K562 (cell line): Measurements from ENCODE around the gene FEN1. TPM values are rescaled to one million over a fixed set of nuclear protein-coding genes. Genes with fewer than 3 reads are reported as not detected.

Source experiments
- CHD2 ChIP-seq: IDR thresholded peaks from 2 replicates; pipeline ENCODE4 v1.6.1; 2011; ENCODE audit warnings: low read depth, low read length
- CTCF ChIP-seq, 3 experiments: IDR thresholded peaks in 2 of 3; conservative IDR thresholded peaks in 1 of 3; 2 replicates each; pipeline ENCODE4 v1.5.1; 2011 to 2012; ENCODE audit warnings: low read length in 3 of 3, mild to moderate bottlenecking in 3 of 3, control low read depth in 2 of 3, improper control_type of control experiment in 1 of 3, inconsistent platforms in 1 of 3, low read depth in 1 of 3, mixed read lengths in 1 of 3, moderate library complexity in 1 of 3; ENCODE audit not compliant: insufficient read depth in 2 of 3
- ETV6 ChIP-seq, 3 experiments: fragments of 150-350 bp in 1 of 3; sonication (generic) in 1 of 3; formaldehyde crosslinking in 1 of 3; IDR thresholded peaks; 2 replicates each; pipeline versions ENCODE4 v1.6.1 to v1.8.0; 2014 to 2022; ENCODE audit warnings: borderline replicate concordance in 2 of 3, low read depth in 2 of 3, antibody characterized with exemption in 1 of 3, low read length in 1 of 3, mild to moderate bottlenecking in 1 of 3, missing genetic modification reagents in 1 of 3
- FOXK2 ChIP-seq, 2 experiments: fragments of 450-650 bp; IDR thresholded peaks in 1 of 2; conservative IDR thresholded peaks in 1 of 2; 2 replicates each; pipeline ENCODE4 v1.6.1; 2016; ENCODE audit warnings: low read depth in 2 of 2, mild to moderate bottlenecking in 1 of 2
- ILF3 ChIP-seq: fragments of 450-650 bp; IDR thresholded peaks from 2 replicates; pipeline ENCODE4 v1.6.1; 2018; ENCODE audit warnings: antibody characterized with exemption, mild to moderate bottlenecking, moderate library complexity, borderline replicate concordance
- NFRKB ChIP-seq: fragments of 450-650 bp; IDR thresholded peaks from 2 replicates; pipeline ENCODE4 v1.6.1; 2016; ENCODE audit warnings: low read depth
- POLR2B ChIP-seq: fragments of 450-650 bp; IDR thresholded peaks from 2 replicates; pipeline ENCODE4 v1.6.1; 2018; ENCODE audit warnings: low read depth; ENCODE audit not compliant: partially characterized antibody
- POLR3G ChIP-seq: IDR thresholded peaks from 2 replicates; pipeline ENCODE4 v1.6.1; 2011; ENCODE audit not compliant: insufficient read length, insufficient replicate concordance; ENCODE audit errors: extremely low read depth
- RNF2 ChIP-seq: sonication (generic); IDR thresholded peaks from 2 replicates; pipeline ENCODE4 v1.6.1; 2016
- SOX6 ChIP-seq: fragments of 450-650 bp; IDR thresholded peaks from 2 replicates; pipeline ENCODE4 v1.6.1; 2014; ENCODE audit warnings: mild to moderate bottlenecking
- TARDBP ChIP-seq: fragments of 450-650 bp; IDR thresholded peaks from 2 replicates; pipeline ENCODE4 v1.6.1; 2016
- TCF15 ChIP-seq: fragments of 250-450 bp; sonication (Bioruptor Pico); IDR thresholded peaks from 2 replicates; pipeline ENCODE4 v1.8.0; 2022; ENCODE audit warnings: moderate library complexity, mild to moderate bottlenecking, inconsistent platforms
- TOE1 ChIP-seq, 2 experiments: fragments of 450-650 bp in 1 of 2; sonication (generic) in 1 of 2; formaldehyde crosslinking in 1 of 2; IDR thresholded peaks; 2 replicates each; pipeline versions ENCODE4 v1.7.1 to v1.8.0; 2016 to 2022; ENCODE audit warnings: borderline replicate concordance in 2 of 2, mild to moderate bottlenecking in 2 of 2, antibody characterized with exemption in 1 of 2, inconsistent platforms in 1 of 2, low read depth in 1 of 2, missing genetic modification reagents in 1 of 2, moderate library complexity in 1 of 2
- VEZF1 ChIP-seq: fragments of 200-800 bp; sonication (Bioruptor generic); IDR thresholded peaks from 2 replicates; pipeline ENCODE4 v1.6.1; 2017; ENCODE audit warnings: missing genetic modification characterization, missing compliant biosample characterization
- XRCC5 ChIP-seq: fragments of 200-400 bp; formaldehyde crosslinking; IDR thresholded peaks from 2 replicates; pipeline ENCODE4 v1.6.1; 2017; ENCODE audit warnings: low read depth, mild to moderate bottlenecking, low read length
- YBX1 ChIP-seq: fragments of 450-650 bp; IDR thresholded peaks from 2 replicates; pipeline ENCODE4 v1.7.1; 2016; ENCODE audit warnings: mild to moderate bottlenecking
- ZBTB49 ChIP-seq: sonication (generic); formaldehyde crosslinking; IDR thresholded peaks from 2 replicates; pipeline ENCODE4 v1.8.0; 2022; ENCODE audit warnings: missing genetic modification reagents, mild to moderate bottlenecking, borderline replicate concordance
- ZKSCAN1 ChIP-seq: fragments of 150-350 bp; IDR thresholded peaks from 2 replicates; pipeline ENCODE4 v1.6.1; 2016; ENCODE audit warnings: low read depth, low read length
- ZNF384 ChIP-seq: IDR thresholded peaks from 2 replicates; pipeline ENCODE4 v1.6.1; 2012; ENCODE audit warnings: low read depth, low read length, improper control_type of control experiment
- ZNF445 ChIP-seq: fragments of 250-450 bp; sonication (Bioruptor Pico); IDR thresholded peaks from 2 replicates; pipeline ENCODE4 v1.4.0; 2020; ENCODE audit warnings: low read depth, mild to moderate bottlenecking, moderate library complexity
- ZNF780A ChIP-seq: fragments of 250-450 bp; sonication (Bioruptor Pico); IDR thresholded peaks from 2 replicates; pipeline ENCODE4 v1.5.0; 2021; ENCODE audit warnings: mild to moderate bottlenecking
- polyA plus RNA-seq, 8 experiments: library from polyadenylated mRNA; depleted of rRNA in 4 of 8; stranded (reverse) in 5 of 8; unstranded in 3 of 8; fragments of >200 nt; fragmentation: Nextera tagmentation in 2 of 8; fragmentation: Illumina TruSeq in 1 of 8; extraction: Ambion mirVana in 2 of 8; extraction: Trizol in 1 of 8; gene quantifications; 2 replicates each; pipeline versions ENCODE4 v1.2.1 to v1.2.3, GENCODE V29; 2011 to 2014; ENCODE audit warnings: inconsistent platforms in 1 of 8, missing spikeins in 1 of 8
- total RNA-seq, 7 experiments: library from RNA; depleted of rRNA in 6 of 7; stranded (reverse); fragments of >200 nt in 6 of 7; fragmentation: Illumina TruSeq in 2 of 7; extraction: Trizol in 2 of 7; gene quantifications; 2 replicates each; pipeline versions ENCODE4 v1.2.1 to v1.2.3, GENCODE V29; 2011 to 2021; ENCODE audit warnings: low replicate concordance in 1 of 7

FEN1 gene
- total and polyA plus RNA-seq, 9 of the 15 experiments (the other 6 are each of a cell fraction or from before 2014, with no cell fraction given): 58.1 to 156 (median 137) TPM

GRCh38 chr11:61816736-61817455, 24.2 kb downstream of the FEN1 start, which contains the start of gene FADS1 (continued):
- peak; percentile 60 for TF ChIP-seq RNF2
- no peak for TF ChIP-seq ZBTB49
- 0 out of 4 replicates have a peak, but pooled peaks of 1 of the 2 experiments have one; percentile 48 for TF ChIP-seq ETV6 (IDR thresholded peaks at IDR 0.05; ENCODE audit: borderline replicate concordance in 1 of 2, low read depth in 2 of 2, low read length in 1 of 2)
- TF ChIP-seq ETV6 (CRISPR knock-in tag; IDR thresholded peaks at IDR 0.05; ENCODE audit: borderline replicate concordance): no peak
- 0 out of 2 replicates have a peak, but pooled peaks have one; percentile 70 for TF ChIP-seq NFRKB
- peak; percentile 50; the same call in 1 of the 2 replicates for TF ChIP-seq SOX6
- TF ChIP-seq TARDBP: no peak
- TF ChIP-seq ZNF384: peak; percentile 29; the same call in 1 of the 2 replicates
- TF ChIP-seq ILF3: peak; percentile 50; the same call in 1 of the 2 replicates
- no peak for TF ChIP-seq ZNF445 (CRISPR knock-in tag)
- TF ChIP-seq FOXK2 (conservative IDR thresholded peaks at IDR 0.05 in 1 of 2, IDR thresholded peaks at IDR 0.05 in 1 of 2; ENCODE audit: low read depth in 2 of 2): no peak
- TF ChIP-seq POLR3G: no peak
- no peak for TF ChIP-seq POLR2B
- peak; percentile 82 for TF ChIP-seq VEZF1 (CRISPR knock-in tag)
- TF ChIP-seq CTCF (IDR thresholded peaks at IDR 0.05 in 2 of 3, conservative IDR thresholded peaks at IDR 0.05 in 1 of 3; ENCODE audit: insufficient read depth in 2 of 3, low read depth in 1 of 3, low read length in 3 of 3): peak; percentile 72 to 93 (median 89)
- TF ChIP-seq ZKSCAN1: no peak
- TF ChIP-seq ZNF780A (CRISPR knock-in tag): no peak
- TF ChIP-seq YBX1: no peak
- no peak for TF ChIP-seq TOE1 (IDR thresholded peaks at IDR 0.05; ENCODE audit: borderline replicate concordance)
- no peak for TF ChIP-seq TOE1 (CRISPR knock-in tag; IDR thresholded peaks at IDR 0.05; ENCODE audit: borderline replicate concordance, low read depth)
- peak; percentile 93 for TF ChIP-seq CHD2
- peak; percentile 82; the same call in 1 of the 2 replicates for TF ChIP-seq XRCC5
- no peak for TF ChIP-seq TCF15 (CRISPR knock-in tag)
